Head of caudate nucleus (tissue), 42 donors: ENCODE data around the gene ZNF217.
"Not testable (repeated sequence)": the region's sequence is repeated elsewhere in the genome, so short reads cannot be mapped to it uniquely, and the experiment has no call there.

ENCODE experiments used
- DNase-seq, 42 donors: peaks; one replicate each; pipeline versions ENCODE4 v3.0.0 to v3.0.0-alpha.2; 2020 to 2021; ENCODE audit warnings: mixed read lengths in 7 of 42
- intact Hi-C: fragments of 100-400 bp; cut with DNase I; formaldehyde crosslinking; loops from one replicate; pipeline ENCODE4 v1.15.0; 2022

ZNF217 gene

DNA sequence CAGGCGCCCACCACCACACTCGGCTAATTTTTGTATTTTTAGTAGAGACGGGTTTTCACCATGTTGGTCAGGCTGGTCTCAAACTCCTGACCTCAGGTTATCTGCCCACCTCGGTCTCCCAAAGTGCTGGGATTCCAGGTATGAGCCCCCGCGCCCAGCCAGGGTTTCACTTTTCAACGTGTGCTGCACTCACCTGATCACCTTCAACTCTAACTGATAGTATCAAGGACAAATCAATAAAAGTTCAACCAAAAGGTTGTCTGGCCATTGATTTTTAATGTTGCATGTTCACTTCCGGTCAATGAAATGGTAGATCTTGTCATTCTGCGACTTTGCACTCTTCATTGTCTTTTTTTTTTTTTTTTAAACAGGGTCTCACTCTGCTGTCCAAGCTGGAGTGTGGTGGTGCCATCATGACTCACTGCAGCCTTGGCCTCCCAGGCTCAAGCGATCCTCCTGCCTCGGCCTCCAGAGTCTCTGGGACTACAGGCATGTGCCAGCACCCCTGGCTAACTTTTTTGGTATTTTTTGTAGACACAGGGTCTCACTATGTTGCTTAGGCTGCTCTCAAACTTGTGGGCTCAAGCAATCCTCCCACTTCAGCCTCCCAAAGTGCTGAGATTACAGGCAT, 37.3 kb downstream of the ZNF217 start:
- DNase-seq = no peak
- intact Hi-C loops = no loop called here

DNA sequence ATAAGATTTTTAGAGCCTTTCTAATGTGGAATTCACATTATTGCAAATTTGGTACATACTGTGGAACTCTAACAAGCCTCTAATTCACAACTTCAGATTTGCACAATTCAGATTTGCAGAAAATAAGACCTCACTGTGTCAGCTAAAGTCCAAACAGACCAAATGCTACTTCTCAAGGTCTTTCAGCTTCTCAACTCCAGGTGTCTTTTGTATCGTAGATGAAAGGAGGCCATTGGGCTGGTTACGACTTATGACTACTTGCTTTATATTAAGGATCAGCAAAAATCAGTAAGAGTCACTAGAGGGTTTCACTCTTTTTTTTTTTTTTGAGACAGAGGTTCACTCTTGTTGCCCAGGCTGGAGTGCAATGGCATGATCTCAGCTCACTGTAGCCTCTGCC, 37.8 kb downstream of the ZNF217 start:
- DNase-seq = no peak
- intact Hi-C loops = no loop called here

- intact Hi-C loops = no loop called here
- DNase-seq = peak in 4 of 42 donors; percentile 9 to 43 (median 16)
These were observed 38.6 kb downstream of the ZNF217 start for GRCh38 chr20:53555081-53555480.

- intact Hi-C loops = not testable (repeated sequence)
- peak in 1 of 42 donors; percentile 28 for DNase-seq
These were observed 41.1 kb downstream of the ZNF217 start for GRCh38 chr20:53552572-53552893.

GRCh38 chr20:53551719-53552571, 41.7 kb downstream of the ZNF217 start:
- intact Hi-C loops, DNase-seq: not testable (repeated sequence)

DNA sequence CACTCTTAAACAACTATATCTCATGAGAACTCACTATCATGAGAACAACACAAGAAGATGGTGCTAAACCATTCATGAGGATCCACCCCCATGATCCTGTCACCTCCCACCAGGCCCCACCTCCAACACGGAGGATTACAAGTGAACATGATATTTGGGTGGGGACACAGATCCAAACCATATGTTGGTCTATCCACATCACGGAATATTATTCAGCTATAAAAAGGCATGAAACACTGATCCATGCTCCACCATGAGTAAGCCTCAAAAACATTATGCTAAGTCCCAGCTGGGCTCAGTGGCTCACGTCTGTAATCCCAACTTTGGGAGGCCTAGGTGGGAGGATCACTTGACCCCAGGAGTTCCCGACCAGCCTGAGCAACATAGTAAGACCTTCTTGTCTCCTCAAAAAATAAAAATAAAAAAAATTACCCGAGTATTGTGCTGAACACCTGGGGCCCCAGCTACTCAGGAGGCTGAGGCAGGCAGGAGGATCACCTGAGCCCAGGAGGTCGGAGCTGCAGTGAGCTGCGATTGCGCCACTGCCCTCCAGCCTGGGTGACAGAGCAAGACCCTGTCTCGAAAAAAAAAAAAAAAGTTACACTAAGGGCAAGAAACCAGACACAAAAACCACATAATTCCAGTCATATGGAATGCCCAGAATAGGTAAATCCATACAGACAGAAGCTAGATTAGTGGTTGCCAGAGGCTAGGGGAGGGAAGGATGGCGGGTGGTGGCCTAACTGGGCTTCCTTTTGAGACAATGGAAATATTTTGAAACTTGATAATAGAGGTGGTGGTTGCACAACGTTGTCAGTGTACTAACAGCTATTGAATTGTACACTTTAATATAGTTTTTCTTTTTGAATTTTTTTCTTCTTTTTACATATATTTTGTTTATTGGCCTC, 43.1 kb downstream of the ZNF217 start:
- DNase-seq = no peak
- intact Hi-C loops = no loop called here

DNA sequence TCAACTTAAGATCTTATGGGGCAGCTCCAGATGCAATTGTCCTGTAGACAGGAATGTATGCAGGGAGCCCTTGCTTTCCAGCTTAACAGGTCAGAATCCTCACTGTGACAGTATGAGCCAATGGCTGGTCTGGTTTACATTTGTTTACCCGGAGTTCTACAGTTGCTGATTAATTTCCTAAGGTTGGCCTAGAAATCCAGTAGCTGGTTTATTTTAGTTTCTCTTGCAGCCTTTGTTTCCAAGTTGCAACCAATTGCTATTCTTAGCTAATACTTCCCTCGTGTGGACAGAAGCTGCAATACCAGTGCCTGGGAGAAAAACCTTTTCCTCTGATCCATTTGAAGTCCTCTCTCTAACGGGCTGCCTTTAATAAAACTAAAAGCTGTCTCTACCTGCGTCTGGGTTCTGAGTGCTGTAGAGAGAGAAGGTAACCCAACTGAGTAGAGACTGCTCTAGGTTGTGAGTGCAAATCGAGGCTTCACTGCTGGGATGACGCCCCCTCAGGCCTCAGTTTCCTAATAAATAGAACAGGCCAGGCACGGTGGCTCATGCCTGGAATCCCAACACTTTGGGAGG, 45.9 kb downstream of the ZNF217 start:
- intact Hi-C loops = no loop called here
- peak in 22 of 42 donors; percentile 16 to 73 (median 48) for DNase-seq

DNA sequence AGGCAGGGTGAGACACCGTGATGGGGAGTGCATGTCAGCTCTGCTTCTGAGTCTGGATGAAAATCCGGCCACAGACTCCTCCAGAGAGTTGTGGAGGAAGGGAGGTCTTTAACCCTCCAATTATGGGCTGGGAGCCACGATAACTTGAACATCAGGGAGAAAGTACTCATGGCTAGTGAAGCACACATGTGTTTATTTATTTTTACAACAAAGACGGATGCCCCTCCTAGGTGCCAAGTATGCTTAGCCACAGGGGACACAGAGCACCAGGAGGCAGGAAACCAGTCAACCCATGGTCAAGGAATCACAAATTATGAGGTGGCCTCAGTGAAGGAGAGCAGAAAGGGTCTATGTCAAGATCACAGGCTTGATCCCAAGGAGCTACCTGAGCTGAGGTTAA, 54.1 kb downstream of the ZNF217 start:
- DNase-seq = no peak
- intact Hi-C loops = no loop called here

DNA sequence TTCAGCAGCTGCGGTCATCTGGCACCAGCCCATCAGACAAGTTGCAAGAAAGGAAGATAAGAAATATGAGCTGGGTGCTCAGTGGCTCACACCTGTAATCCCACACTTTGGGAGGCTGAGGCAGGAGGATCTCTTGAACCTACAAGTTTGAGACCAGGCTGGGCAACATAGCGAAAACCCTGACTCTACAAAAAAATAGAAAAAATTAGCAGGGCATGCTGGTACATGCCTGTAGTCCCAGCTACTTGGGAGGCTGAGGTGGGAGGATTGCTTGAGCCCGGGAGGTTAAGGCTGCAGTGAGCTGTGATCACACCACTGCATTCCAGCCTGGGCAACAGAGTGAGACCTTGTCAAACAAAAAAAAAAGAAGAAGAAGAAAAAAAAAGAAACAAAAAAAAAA, 57.3 kb downstream of the ZNF217 start:
- DNase-seq, intact Hi-C loops: not testable (repeated sequence)

DNA sequence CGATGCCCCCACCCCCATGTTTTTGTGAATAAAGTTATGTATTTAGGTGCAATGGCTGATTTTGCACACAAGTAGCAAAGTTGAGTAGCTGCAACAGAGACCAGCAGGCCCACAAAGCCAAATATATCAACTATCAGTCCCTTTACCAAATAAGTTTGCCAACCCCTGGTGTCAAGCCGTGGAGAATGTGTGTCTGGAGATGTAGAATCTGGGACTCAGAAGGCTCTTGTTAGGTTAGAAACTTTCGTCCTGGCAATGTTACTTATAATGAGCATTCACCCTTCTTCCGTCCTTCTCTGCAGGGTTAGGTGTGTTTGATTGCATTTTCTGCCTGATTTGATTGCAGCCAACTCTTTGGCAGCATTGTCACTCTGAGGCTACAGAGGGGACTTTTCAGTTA, 57.8 kb downstream of the ZNF217 start:
- DNase-seq = no peak
- intact Hi-C loops = no loop called here

GRCh38 chr20:53534037-53534436, 59.6 kb downstream of the ZNF217 start:
- intact Hi-C loops = no loop called here
- DNase-seq = no peak

DNA sequence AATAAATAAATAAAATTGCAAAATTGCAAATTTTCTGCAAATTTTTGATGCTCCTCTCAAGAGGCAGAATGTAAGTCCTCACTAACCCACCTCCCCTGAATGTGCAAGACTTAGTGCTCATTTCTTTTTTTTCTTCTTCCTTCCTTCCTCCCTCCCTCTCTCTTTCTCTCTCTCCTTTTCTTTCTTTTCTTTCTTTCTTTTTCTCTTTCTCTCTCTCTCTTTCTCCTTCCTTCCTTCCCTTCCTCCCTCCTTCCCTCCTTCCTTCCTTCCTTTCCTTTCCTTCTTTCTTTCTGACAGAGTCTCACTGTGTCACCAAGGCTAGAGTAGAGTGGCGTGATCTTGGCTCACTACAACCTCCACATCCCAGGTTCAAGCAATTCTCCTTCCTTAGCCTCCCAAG, 60.1 kb downstream of the ZNF217 start:
- no peak for DNase-seq
- intact Hi-C loops = no loop called here

DNA sequence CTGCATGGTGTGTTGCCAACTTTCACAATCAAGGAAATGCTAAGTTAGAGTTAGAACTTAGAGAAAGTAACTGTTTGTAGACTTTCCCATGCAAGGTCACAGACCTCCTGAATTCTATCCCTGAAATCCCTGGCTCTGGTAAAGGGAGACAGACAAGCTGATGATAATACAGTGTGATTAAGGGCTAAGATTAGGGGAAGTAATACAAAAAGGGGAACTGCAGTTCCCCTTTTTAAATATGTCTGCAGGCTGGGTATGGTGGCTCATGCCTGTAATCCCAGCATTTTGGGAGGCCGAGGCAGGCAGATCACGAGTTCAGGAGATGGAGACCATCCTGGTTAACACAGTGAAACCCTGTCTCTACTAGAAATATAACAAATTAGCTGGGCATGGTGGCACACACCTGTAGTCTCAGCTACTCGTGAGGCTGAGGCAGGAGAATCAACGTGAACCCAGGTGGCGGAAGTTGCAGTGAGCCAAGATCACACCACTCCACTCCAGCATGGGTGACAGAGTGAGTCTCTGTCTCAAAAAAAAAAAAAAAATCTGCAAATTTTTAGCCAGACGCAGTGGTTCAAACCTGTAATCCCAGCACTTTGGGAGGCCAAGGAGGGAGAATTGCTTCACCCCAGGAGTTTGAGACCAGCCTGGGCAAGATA, 60.9 kb downstream of the ZNF217 start:
- DNase-seq, intact Hi-C loops: not testable (repeated sequence)

DNA sequence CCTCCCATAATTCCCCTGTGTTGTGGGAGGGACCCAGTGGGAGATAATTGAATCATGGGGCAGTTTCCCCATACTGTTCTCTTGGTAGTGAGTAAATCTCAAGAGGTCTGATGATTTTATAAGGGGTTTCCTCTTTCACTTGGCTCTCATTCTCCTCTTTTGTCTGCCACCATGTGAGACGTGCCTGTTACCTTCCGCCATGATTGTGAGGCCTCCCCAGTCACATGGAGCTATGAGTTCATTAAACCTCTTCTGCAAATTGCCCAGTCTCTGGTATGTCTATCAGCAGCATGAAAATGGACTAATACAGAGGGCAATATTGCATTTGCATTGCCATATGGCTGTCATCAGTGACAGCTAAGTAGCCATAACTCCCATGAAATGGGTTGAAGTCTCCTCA, 63.2 kb downstream of the ZNF217 start:
- DNase-seq = no peak
- intact Hi-C loops = no loop called here

DNA sequence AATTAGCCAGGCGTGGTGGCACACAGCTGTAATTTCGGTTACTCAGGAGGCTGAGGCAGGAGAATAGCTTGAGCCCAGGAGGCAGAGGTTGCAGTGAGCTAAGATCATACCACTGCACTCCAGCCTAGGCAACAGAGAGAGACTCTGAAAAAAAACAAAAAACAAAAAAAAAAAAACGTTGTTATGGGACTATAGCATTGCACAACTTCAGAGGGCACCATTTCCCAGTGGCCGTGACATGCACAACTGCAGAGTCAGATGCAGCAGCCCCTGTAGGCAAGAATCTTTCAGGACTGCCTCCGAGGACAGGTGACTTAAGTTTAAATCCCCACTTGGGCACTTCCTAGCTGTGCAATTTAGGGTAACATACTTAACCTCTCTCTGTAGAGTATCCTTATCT, 64.0 kb downstream of the ZNF217 start:
- intact Hi-C loops = no loop called here
- DNase-seq = no peak

DNA sequence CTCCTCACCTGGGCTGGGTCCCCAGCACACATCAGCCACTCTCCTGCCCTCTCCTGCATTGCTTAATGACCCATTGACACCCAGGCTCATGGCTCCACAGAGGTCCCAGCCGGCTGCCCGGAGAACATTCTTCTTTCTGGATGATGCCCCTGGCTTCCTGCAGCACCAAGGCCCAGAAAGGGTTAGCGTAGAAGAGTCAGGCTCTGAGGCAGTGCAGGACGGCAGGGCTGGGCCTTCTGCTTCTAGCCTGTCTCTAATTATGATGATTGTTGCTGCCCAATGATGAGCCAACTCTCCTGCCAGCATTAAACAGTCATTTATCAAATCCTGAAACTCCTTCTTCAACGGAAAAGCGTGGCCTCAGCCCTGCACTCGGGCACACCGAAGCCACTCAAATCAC, 66.4 kb downstream of the ZNF217 start:
- intact Hi-C loops = no loop called here
- DNase-seq = peak in 1 of 42 donors; percentile 38

DNA sequence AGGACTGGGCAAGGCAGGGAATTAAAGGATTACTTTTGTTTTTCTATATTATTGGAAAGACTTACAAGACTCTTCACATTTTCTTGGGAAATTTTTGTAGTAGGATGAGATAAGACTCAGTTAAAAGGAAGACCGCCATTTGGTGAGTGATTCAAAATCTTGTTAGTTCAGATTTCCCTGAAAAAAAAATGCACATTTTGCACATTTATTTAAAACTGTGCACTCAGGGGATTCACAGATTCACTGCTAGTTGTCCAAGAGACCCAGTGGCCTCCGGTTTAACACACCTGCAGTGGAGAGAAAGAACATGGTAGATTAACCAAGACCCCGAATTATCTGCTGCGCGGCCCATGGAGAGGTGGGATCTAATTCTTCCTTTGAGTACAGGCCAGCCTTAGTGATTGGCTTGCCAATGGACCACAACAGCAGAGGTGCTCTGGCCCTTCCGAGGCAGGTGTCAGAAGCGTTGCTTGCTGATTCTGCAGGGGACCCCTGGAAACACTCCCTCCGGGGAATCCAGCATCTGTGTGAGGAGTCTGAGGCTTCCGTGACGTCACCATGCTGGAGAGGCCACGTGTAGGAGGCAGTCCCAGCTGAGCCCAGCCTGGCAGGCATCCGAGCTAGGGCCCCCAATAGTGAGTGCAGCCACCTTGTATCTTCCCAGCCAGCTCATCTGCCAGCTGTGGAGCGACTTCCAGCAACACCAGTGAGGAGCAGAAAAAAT, 68.9 kb downstream of the ZNF217 start:
- peak in 2 of 42 donors; percentile 27 to 36 for DNase-seq

GRCh38 chr20:53523615-53524014, 70.0 kb downstream of the ZNF217 start:
- DNase-seq = peak in 1 of 42 donors; percentile 14
- intact Hi-C loops = not testable (repeated sequence)

More for the DNA sequence above, 68.9 kb downstream of the ZNF217 start:
- intact Hi-C loops = no loop called here
